ENCODE measurements around the gene CHL1. TPM values are rescaled to one million over a fixed set of nuclear protein-coding genes. Genes with fewer than 3 reads are reported as not detected.

Gene CHL1
- total and polyA plus RNA-seq, 2 experiments from 2014 or later = not detected

GRCh38 chr3:445960-446359 is 249.4 kb downstream of the CHL1 start:
- H4K20me1 ChIP-seq (ENCODE audit: insufficient read depth) = no peaks in the 10 kb centered on the region
- H3K9me2 ChIP-seq (ENCODE audit: insufficient read depth) = no peaks in the 10 kb centered on the region
- no peak for DNase-seq
- H3K9ac ChIP-seq = no peak overlapping the region
- H3K4me1 ChIP-seq (ENCODE audit: insufficient read depth) = no peaks in the 10 kb centered on the region
- H3K9me3 ChIP-seq (ENCODE audit: low read depth) = no peaks in the 10 kb centered on the region
- no peaks in the 10 kb centered on the region for H3F3A ChIP-seq (ENCODE audit: insufficient read depth)
- WGBS, 2 experiments (ENCODE audit: low coverage in 1 of 2, low lambda C conversion rate in 2 of 2, missing lambda C conversion rate in 2 of 2) = 0 to 11% methylated on average over 2 of the region's 2 CpGs
- H3K4me2 ChIP-seq (ENCODE audit: unreplicated experiment) = no peak overlapping the region
- H3K79me2 ChIP-seq (ENCODE audit: insufficient read depth) = no peaks in the 10 kb centered on the region
- no peak for TF ChIP-seq EZH2 (IDR thresholded peaks at IDR 0.05; ENCODE audit: insufficient read depth, poor library complexity, severe bottlenecking)
- TF ChIP-seq EZH2phosphoT487 (IDR thresholded peaks at IDR 0.05; ENCODE audit: insufficient read depth, low read depth) = no peak
- no peak overlapping the region for H2AFZ ChIP-seq
- no peaks in the 10 kb centered on the region for H3K27me3 ChIP-seq (replicated peaks; ENCODE audit: insufficient read depth)
- H3K27ac ChIP-seq = no peak overlapping the region
- in situ Hi-C loops (cut with MboI) = no loop called here
- H3K36me3 ChIP-seq (ENCODE audit: low read depth) = no peaks in the 10 kb centered on the region
- H3K4me3 ChIP-seq = no peak overlapping the region

GRCh38 chr3:447671-448070 is 251.1 kb downstream of the CHL1 start:
- Histone ChIP-seq H3K4me1 (ENCODE audit: insufficient read depth) (no peaks in the 10 kb centered on the region), H3K4me3 (no peak overlapping the region), H3K27ac (no peak overlapping the region), H3K79me2 (ENCODE audit: insufficient read depth) (no peaks in the 10 kb centered on the region), H3K9me3 (ENCODE audit: low read depth) (no peaks in the 10 kb centered on the region), H4K20me1 (ENCODE audit: insufficient read depth) (no peaks in the 10 kb centered on the region), H3F3A (ENCODE audit: insufficient read depth) (no peaks in the 10 kb centered on the region), H2AFZ (no peak overlapping the region), H3K9me2 (ENCODE audit: insufficient read depth) (no peaks in the 10 kb centered on the region), H3K36me3 (ENCODE audit: low read depth) (no peaks in the 10 kb centered on the region), H3K27me3 (replicated peaks; ENCODE audit: insufficient read depth) (no peaks in the 10 kb centered on the region), H3K9ac (no peak overlapping the region), H3K4me2 (ENCODE audit: unreplicated experiment) (no peak overlapping the region)
- WGBS, 2 experiments (ENCODE audit: low coverage in 1 of 2, low lambda C conversion rate in 2 of 2, missing lambda C conversion rate in 2 of 2) = 30 to 44% methylated on average over 5 of the region's 5 CpGs
- DNase-seq = no peak
- no peak for TF ChIP-seq EZH2 (IDR thresholded peaks at IDR 0.05; ENCODE audit: insufficient read depth, poor library complexity, severe bottlenecking)
- no peak for TF ChIP-seq EZH2phosphoT487 (IDR thresholded peaks at IDR 0.05; ENCODE audit: insufficient read depth, low read depth)
- in situ Hi-C loops (cut with MboI) = no loop called here

GRCh38 chr3:449711-450110 is 253.1 kb downstream of the CHL1 start:
- 35 to 46% methylated on average over 4 of the region's 4 CpGs for WGBS, 2 experiments (ENCODE audit: low coverage in 1 of 2, low lambda C conversion rate in 2 of 2, missing lambda C conversion rate in 2 of 2)
- TF ChIP-seq EZH2phosphoT487 (IDR thresholded peaks at IDR 0.05; ENCODE audit: insufficient read depth, low read depth) = no peak
- no peak for TF ChIP-seq EZH2 (IDR thresholded peaks at IDR 0.05; ENCODE audit: insufficient read depth, poor library complexity, severe bottlenecking)
- Histone ChIP-seq H3K9me2 (ENCODE audit: insufficient read depth) (no peaks in the 10 kb centered on the region), H3K27ac (no peak overlapping the region), H3K36me3 (ENCODE audit: low read depth) (no peaks in the 10 kb centered on the region), H3K27me3 (replicated peaks; ENCODE audit: insufficient read depth) (no peaks in the 10 kb centered on the region), H3F3A (ENCODE audit: insufficient read depth) (no peaks in the 10 kb centered on the region), H4K20me1 (ENCODE audit: insufficient read depth) (no peaks in the 10 kb centered on the region), H3K9me3 (ENCODE audit: low read depth) (no peaks in the 10 kb centered on the region), H3K9ac (no peak overlapping the region), H3K4me1 (ENCODE audit: insufficient read depth) (no peaks in the 10 kb centered on the region), H3K79me2 (ENCODE audit: insufficient read depth) (no peaks in the 10 kb centered on the region), H3K4me3 (no peak overlapping the region), H3K4me2 (ENCODE audit: unreplicated experiment) (no peak overlapping the region), H2AFZ (no peak overlapping the region)
- no peak for DNase-seq
- in situ Hi-C loops (cut with MboI) = no loop called here

- no peak for TF ChIP-seq EZH2 (IDR thresholded peaks at IDR 0.05; ENCODE audit: insufficient read depth, poor library complexity, severe bottlenecking)
- no peak for TF ChIP-seq EZH2phosphoT487 (IDR thresholded peaks at IDR 0.05; ENCODE audit: insufficient read depth, low read depth)
- in situ Hi-C loops (cut with MboI) = no loop called here
- 22 to 33% methylated on average over 2 of the region's 2 CpGs for WGBS, 2 experiments (ENCODE audit: low coverage in 1 of 2, low lambda C conversion rate in 2 of 2, missing lambda C conversion rate in 2 of 2)
Observed at GRCh38 chr3:452221-452620, 255.7 kb downstream of the CHL1 start.

GRCh38 chr3:453106-453505 is 256.5 kb downstream of the CHL1 start:
- H3F3A ChIP-seq (ENCODE audit: insufficient read depth) = no peaks in the 10 kb centered on the region
- H4K20me1 ChIP-seq (ENCODE audit: insufficient read depth) = no peaks in the 10 kb centered on the region
- in situ Hi-C loops (cut with MboI) = no loop called here
- no peaks in the 10 kb centered on the region for H3K4me1 ChIP-seq (ENCODE audit: insufficient read depth)
- DNase-seq = no peak
- no peak overlapping the region for H3K4me2 ChIP-seq (ENCODE audit: unreplicated experiment)
- H2AFZ ChIP-seq = no peak overlapping the region
- TF ChIP-seq EZH2 (IDR thresholded peaks at IDR 0.05; ENCODE audit: insufficient read depth, poor library complexity, severe bottlenecking) = no peak
- no peak for TF ChIP-seq EZH2phosphoT487 (IDR thresholded peaks at IDR 0.05; ENCODE audit: insufficient read depth, low read depth)
- no peaks in the 10 kb centered on the region for H3K27me3 ChIP-seq (replicated peaks; ENCODE audit: insufficient read depth)
- no peaks in the 10 kb centered on the region for H3K79me2 ChIP-seq (ENCODE audit: insufficient read depth)
- H3K9me3 ChIP-seq (ENCODE audit: low read depth) = no peaks in the 10 kb centered on the region
- no peak overlapping the region for H3K4me3 ChIP-seq
- H3K9ac ChIP-seq = no peak overlapping the region
- H3K27ac ChIP-seq = no peak overlapping the region
- no peaks in the 10 kb centered on the region for H3K9me2 ChIP-seq (ENCODE audit: insufficient read depth)
- 47 to 53% methylated on average over 4 of the region's 4 CpGs for WGBS, 2 experiments (ENCODE audit: low coverage in 1 of 2, low lambda C conversion rate in 2 of 2, missing lambda C conversion rate in 2 of 2)
- H3K36me3 ChIP-seq (ENCODE audit: low read depth) = no peaks in the 10 kb centered on the region

More at GRCh38 chr3:452221-452620, 255.7 kb downstream of the CHL1 start:
- no peaks in the 10 kb centered on the region for H3K79me2 ChIP-seq (ENCODE audit: insufficient read depth)
- no peak overlapping the region for H3K4me2 ChIP-seq (ENCODE audit: unreplicated experiment)
- no peak for DNase-seq
- H3K27ac ChIP-seq = no peak overlapping the region
- no peaks in the 10 kb centered on the region for H3F3A ChIP-seq (ENCODE audit: insufficient read depth)
- H3K4me3 ChIP-seq = no peak overlapping the region
- H3K4me1 ChIP-seq (ENCODE audit: insufficient read depth) = no peaks in the 10 kb centered on the region
- no peaks in the 10 kb centered on the region for H3K27me3 ChIP-seq (replicated peaks; ENCODE audit: insufficient read depth)
- H4K20me1 ChIP-seq (ENCODE audit: insufficient read depth) = no peaks in the 10 kb centered on the region
- H3K9ac ChIP-seq = no peak overlapping the region
- H2AFZ ChIP-seq = no peak overlapping the region
- no peaks in the 10 kb centered on the region for H3K9me2 ChIP-seq (ENCODE audit: insufficient read depth)
- no peaks in the 10 kb centered on the region for H3K36me3 ChIP-seq (ENCODE audit: low read depth)
- no peaks in the 10 kb centered on the region for H3K9me3 ChIP-seq (ENCODE audit: low read depth)
